WTC11 (cell line): ENCODE measurements around the gene MMP23B. TPM values are rescaled to one million over a fixed set of nuclear protein-coding genes. Genes with fewer than 3 reads are reported as not detected.

Source experiments
- ATAC-seq: fragments of 200-7000 bp; cut with Tn5 transposase; 2 replicates; pipeline ENCODE4 v1.10.0; 2021; ENCODE audit warnings: mild to moderate bottlenecking, moderate library complexity
- CTCF ChIA-PET: fragments of 300-600 bp; sonication (Branson Sonifier 250); formaldehyde crosslinking; loops from one replicate; lab custom pipeline; 2021; ENCODE audit warnings: antibody characterized with exemption; lab: Charles Lee
- POLR2A ChIA-PET: fragments of 350-600 bp; sonication (Branson Sonifier 250); formaldehyde crosslinking; loops from one replicate; lab custom pipeline; 2021; ENCODE audit warnings: antibody characterized with exemption; lab: Charles Lee
- DNase-seq: peaks from one replicate; pipeline ENCODE4 v3.0.0; 2021; ENCODE audit warnings: low spot score
- H3K27ac Mint-ChIP-seq: 2 replicates; pipeline ENCODE4 v1.8.0; 2021; ENCODE audit warnings: mixed read lengths
- H3K27me3 Mint-ChIP-seq: 2 replicates; pipeline ENCODE4 v1.8.0; 2021; ENCODE audit warnings: low read depth, mild to moderate bottlenecking, moderate library complexity, mixed read lengths
- H3K36me3 Mint-ChIP-seq: 2 replicates; pipeline ENCODE4 v1.8.0; 2021; ENCODE audit warnings: mixed read lengths
- H3K4me1 Mint-ChIP-seq: 2 replicates; pipeline ENCODE4 v1.8.0; 2022; ENCODE audit warnings: mixed read lengths
- H3K4me3 Mint-ChIP-seq: 2 replicates; pipeline ENCODE4 v1.8.0; 2021; ENCODE audit warnings: mild to moderate bottlenecking, moderate library complexity, mixed read lengths
- H3K9me3 Mint-ChIP-seq: 2 replicates; pipeline ENCODE4 v1.8.0; 2021; ENCODE audit warnings: mixed read lengths
- CBFB ChIP-seq: sonication (generic); formaldehyde crosslinking; IDR thresholded peaks from 2 replicates; pipeline ENCODE4 v1.8.1; 2022; ENCODE audit warnings: mild to moderate bottlenecking, low read depth, missing genetic modification reagents
- ELF4 ChIP-seq: sonication (generic); formaldehyde crosslinking; IDR thresholded peaks from 2 replicates; pipeline ENCODE4 v1.8.1; 2022; ENCODE audit warnings: low read depth, mild to moderate bottlenecking, moderate library complexity, missing genetic modification reagents
- ESRRA ChIP-seq: sonication (generic); formaldehyde crosslinking; IDR thresholded peaks from 2 replicates; pipeline ENCODE4 v1.8.1; 2022; ENCODE audit warnings: mild to moderate bottlenecking, missing genetic modification reagents, borderline replicate concordance
- FOXJ3 ChIP-seq: sonication (generic); formaldehyde crosslinking; IDR thresholded peaks from 2 replicates; pipeline ENCODE4 v1.9.0; 2021; ENCODE audit warnings: missing genetic modification reagents, mild to moderate bottlenecking, borderline replicate concordance
- IRF2 ChIP-seq: sonication (generic); formaldehyde crosslinking; IDR thresholded peaks from 2 replicates; pipeline ENCODE4 v1.8.0; 2022; ENCODE audit warnings: low read depth, missing genetic modification reagents, borderline replicate concordance
- NFYB ChIP-seq: sonication (generic); formaldehyde crosslinking; conservative IDR thresholded peaks from 2 replicates; pipeline ENCODE4 v1.8.0; 2022; ENCODE audit warnings: low read depth, missing genetic modification reagents
- NR2C2 ChIP-seq: sonication (generic); formaldehyde crosslinking; IDR thresholded peaks from 2 replicates; pipeline ENCODE4 v1.8.0; 2022; ENCODE audit warnings: mild to moderate bottlenecking, missing genetic modification reagents
- NR3C1 ChIP-seq: sonication (generic); formaldehyde crosslinking; conservative IDR thresholded peaks from 2 replicates; pipeline ENCODE4 v1.8.1; 2023; ENCODE audit warnings: low read depth, mild to moderate bottlenecking, missing genetic modification reagents
- RORB ChIP-seq: fragments of 250-450 bp; sonication (Bioruptor Pico); IDR thresholded peaks from 2 replicates; pipeline ENCODE4 v1.9.0; 2021; ENCODE audit warnings: mild to moderate bottlenecking
- SP1 ChIP-seq: sonication (generic); formaldehyde crosslinking; conservative IDR thresholded peaks from 2 replicates; pipeline ENCODE4 v1.8.1; 2022; ENCODE audit warnings: missing genetic modification reagents
- TP53 ChIP-seq: sonication (generic); formaldehyde crosslinking; IDR thresholded peaks from 2 replicates; pipeline ENCODE4 v1.8.1; 2023; ENCODE audit warnings: mild to moderate bottlenecking, missing genetic modification reagents
- ZNF281 ChIP-seq: sonication (generic); formaldehyde crosslinking; IDR thresholded peaks from 2 replicates; pipeline ENCODE4 v1.8.0; 2023; ENCODE audit warnings: mild to moderate bottlenecking, missing genetic modification reagents
- ZNF396 ChIP-seq: fragments of 250-450 bp; sonication (Bioruptor Pico); IDR thresholded peaks from 2 replicates; pipeline ENCODE4 v1.8.0; 2021; ENCODE audit warnings: mild to moderate bottlenecking, moderate library complexity, borderline replicate concordance
- ZNF423 ChIP-seq: fragments of 250-450 bp; sonication (Bioruptor Pico); IDR thresholded peaks from 2 replicates; pipeline ENCODE4 v2.1.2; 2022; ENCODE audit warnings: mild to moderate bottlenecking, moderate library complexity
- ZSCAN18 ChIP-seq: fragments of 250-450 bp; sonication (Bioruptor Pico); IDR thresholded peaks from 2 replicates; pipeline ENCODE4 v2.1.2; 2022; ENCODE audit warnings: mild to moderate bottlenecking, moderate library complexity
- total RNA-seq: library from RNA; stranded (reverse); gene quantifications from 3 replicates; pipeline ENCODE4 v1.2.3, GENCODE V29; 2021
- TF ChIP-seq, protein P1 (sequence below): sonication (generic); formaldehyde crosslinking; IDR thresholded peaks from 2 replicates; pipeline ENCODE4 v1.8.0; 2022; ENCODE audit warnings: mild to moderate bottlenecking, missing genetic modification reagents
- TF ChIP-seq, protein P2 (sequence below): sonication (generic); formaldehyde crosslinking; IDR thresholded peaks from 2 replicates; pipeline ENCODE4 v1.8.1; 2022; ENCODE audit warnings: low read depth, mild to moderate bottlenecking, moderate library complexity, missing genetic modification reagents, borderline replicate concordance
- TF ChIP-seq, protein P3 (sequence below): sonication (generic); formaldehyde crosslinking; IDR thresholded peaks from 2 replicates; pipeline ENCODE4 v1.8.1; 2022; ENCODE audit warnings: missing genetic modification reagents, borderline replicate concordance
- TF ChIP-seq, protein P4 (sequence below): sonication (generic); formaldehyde crosslinking; IDR thresholded peaks from 2 replicates; pipeline ENCODE4 v1.8.1; 2023; ENCODE audit warnings: mild to moderate bottlenecking, moderate library complexity, missing genetic modification reagents

MMP23B gene
- total RNA-seq, 1 experiment from 2014 or later = 20.0 TPM

DNA sequence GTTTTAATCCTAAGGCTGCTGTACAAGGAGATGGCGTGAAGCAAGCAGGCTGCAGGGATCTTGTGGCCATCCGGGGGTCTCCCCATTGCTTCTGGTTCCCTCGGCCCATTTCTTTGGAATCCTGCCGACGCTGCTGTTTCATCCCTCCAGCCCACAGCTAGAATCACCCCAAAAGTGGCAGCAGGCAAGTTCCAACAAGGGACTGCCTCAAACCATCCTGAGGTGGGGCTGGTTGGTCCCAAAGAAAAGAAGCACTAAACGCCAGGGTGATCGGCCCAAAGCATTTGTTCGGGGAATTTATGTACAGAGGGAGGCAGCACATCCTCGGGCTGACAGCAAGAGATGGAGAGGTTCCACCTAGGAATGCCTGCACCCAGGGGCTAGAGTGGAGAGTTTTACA, 21.2 kb upstream of the MMP23B start:
- Mint-ChIP-seq H3K4me3 (no peak overlapping the region), H3K27ac (peak overlapping the region; percentile 78; the same call in 1 of the 2 replicates), H3K36me3 (0 out of 2 replicates have a peak, but pooled peaks cover 5% of the 10 kb centered on the region), H3K27me3 (no peaks in the 10 kb centered on the region), H3K4me1 (peaks cover 16% of the 10 kb centered on the region), H3K9me3 (no peaks in the 10 kb centered on the region)
- DNase-seq (no peak), ATAC-seq (no peak)
- POLR2A ChIA-PET = no interaction called here
- CTCF ChIA-PET = no interaction called here
- TF ChIP-seq TP53 = no peak
- TF ChIP-seq FOXJ3 (CRISPR knock-in tag) = no peak
- TF ChIP-seq IRF2 (CRISPR knock-in tag) = no peak
- TF ChIP-seq RORB (CRISPR knock-in tag) = no peak
- TF ChIP-seq, protein P1, sequence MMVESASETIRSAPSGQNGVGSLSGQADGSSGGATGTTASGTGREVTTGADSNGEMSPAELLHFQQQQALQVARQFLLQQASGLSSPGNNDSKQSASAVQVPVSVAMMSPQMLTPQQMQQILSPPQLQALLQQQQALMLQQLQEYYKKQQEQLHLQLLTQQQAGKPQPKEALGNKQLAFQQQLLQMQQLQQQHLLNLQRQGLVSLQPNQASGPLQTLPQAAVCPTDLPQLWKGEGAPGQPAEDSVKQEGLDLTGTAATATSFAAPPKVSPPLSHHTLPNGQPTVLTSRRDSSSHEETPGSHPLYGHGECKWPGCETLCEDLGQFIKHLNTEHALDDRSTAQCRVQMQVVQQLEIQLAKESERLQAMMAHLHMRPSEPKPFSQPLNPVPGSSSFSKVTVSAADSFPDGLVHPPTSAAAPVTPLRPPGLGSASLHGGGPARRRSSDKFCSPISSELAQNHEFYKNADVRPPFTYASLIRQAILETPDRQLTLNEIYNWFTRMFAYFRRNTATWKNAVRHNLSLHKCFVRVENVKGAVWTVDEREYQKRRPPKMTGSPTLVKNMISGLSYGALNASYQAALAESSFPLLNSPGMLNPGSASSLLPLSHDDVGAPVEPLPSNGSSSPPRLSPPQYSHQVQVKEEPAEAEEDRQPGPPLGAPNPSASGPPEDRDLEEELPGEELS (CRISPR knock-in tag) = no peak
- no peak for TF ChIP-seq NR3C1 (CRISPR knock-in tag)
- TF ChIP-seq ZNF423 (CRISPR knock-in tag) = no peak
- TF ChIP-seq ZNF396 (CRISPR knock-in tag) = no peak
- TF ChIP-seq CBFB (CRISPR knock-in tag) = no peak
- no peak for TF ChIP-seq ELF4
- TF ChIP-seq ESRRA (CRISPR knock-in tag) = no peak
- no peak for TF ChIP-seq NR2C2 (CRISPR knock-in tag)
- TF ChIP-seq, protein P2, sequence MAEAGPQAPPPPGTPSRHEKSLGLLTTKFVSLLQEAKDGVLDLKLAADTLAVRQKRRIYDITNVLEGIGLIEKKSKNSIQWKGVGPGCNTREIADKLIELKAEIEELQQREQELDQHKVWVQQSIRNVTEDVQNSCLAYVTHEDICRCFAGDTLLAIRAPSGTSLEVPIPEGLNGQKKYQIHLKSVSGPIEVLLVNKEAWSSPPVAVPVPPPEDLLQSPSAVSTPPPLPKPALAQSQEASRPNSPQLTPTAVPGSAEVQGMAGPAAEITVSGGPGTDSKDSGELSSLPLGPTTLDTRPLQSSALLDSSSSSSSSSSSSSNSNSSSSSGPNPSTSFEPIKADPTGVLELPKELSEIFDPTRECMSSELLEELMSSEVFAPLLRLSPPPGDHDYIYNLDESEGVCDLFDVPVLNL = no peak
- TF ChIP-seq, protein P3, sequence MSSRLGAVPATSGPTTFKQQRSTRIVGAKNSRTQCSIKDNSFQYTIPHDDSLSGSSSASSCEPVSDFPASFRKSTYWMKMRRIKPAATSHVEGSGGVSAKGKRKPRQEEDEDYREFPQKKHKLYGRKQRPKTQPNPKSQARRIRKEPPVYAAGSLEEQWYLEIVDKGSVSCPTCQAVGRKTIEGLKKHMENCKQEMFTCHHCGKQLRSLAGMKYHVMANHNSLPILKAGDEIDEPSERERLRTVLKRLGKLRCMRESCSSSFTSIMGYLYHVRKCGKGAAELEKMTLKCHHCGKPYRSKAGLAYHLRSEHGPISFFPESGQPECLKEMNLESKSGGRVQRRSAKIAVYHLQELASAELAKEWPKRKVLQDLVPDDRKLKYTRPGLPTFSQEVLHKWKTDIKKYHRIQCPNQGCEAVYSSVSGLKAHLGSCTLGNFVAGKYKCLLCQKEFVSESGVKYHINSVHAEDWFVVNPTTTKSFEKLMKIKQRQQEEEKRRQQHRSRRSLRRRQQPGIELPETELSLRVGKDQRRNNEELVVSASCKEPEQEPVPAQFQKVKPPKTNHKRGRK = no peak
- TF ChIP-seq ZSCAN18 (CRISPR knock-in tag) = no peak
- no peak for TF ChIP-seq SP1 (CRISPR knock-in tag)

- Mint-ChIP-seq H3K4me1 (peaks cover 18% of the 10 kb centered on the region), H3K27me3 (no peaks in the 10 kb centered on the region), H3K36me3 (0 out of 2 replicates have a peak, but pooled peaks cover 5% of the 10 kb centered on the region), H3K4me3 (no peak overlapping the region), H3K9me3 (no peaks in the 10 kb centered on the region), H3K27ac (no peak overlapping the region)
- DNase-seq (no peak), ATAC-seq (no peak)
- CTCF ChIA-PET = interaction anchor here (0.9 kb wide), 1 partner anchor 67 kb away, joined by 3 read pairs; no protein-coding TSS in a partner anchor
- TF ChIP-seq ZNF281 (CRISPR knock-in tag) (no peak), CBFB (CRISPR knock-in tag) (no peak), ZNF423 (CRISPR knock-in tag) (no peak), NFYB (CRISPR knock-in tag) (no peak)
- TF ChIP-seq, protein P4, sequence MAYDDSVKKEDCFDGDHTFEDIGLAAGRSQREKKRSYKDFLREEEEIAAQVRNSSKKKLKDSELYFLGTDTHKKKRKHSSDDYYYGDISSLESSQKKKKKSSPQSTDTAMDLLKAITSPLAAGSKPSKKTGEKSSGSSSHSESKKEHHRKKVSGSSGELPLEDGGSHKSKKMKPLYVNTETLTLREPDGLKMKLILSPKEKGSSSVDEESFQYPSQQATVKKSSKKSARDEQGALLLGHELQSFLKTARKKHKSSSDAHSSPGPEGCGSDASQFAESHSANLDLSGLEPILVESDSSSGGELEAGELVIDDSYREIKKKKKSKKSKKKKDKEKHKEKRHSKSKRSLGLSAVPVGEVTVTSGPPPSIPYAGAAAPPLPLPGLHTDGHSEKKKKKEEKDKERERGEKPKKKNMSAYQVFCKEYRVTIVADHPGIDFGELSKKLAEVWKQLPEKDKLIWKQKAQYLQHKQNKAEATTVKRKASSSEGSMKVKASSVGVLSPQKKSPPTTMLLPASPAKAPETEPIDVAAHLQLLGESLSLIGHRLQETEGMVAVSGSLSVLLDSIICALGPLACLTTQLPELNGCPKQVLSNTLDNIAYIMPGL (CRISPR knock-in tag) = no peak
- POLR2A ChIA-PET = no interaction called here
These were observed 19.9 kb upstream of the MMP23B start for GRCh38 chr1:1612104-1612400.
